ENCODE data around the gene UBXN7.
"Not testable (repeated sequence)": the region's sequence is repeated elsewhere in the genome, so short reads cannot be mapped to it uniquely, and the experiment has no call there.

DNA sequence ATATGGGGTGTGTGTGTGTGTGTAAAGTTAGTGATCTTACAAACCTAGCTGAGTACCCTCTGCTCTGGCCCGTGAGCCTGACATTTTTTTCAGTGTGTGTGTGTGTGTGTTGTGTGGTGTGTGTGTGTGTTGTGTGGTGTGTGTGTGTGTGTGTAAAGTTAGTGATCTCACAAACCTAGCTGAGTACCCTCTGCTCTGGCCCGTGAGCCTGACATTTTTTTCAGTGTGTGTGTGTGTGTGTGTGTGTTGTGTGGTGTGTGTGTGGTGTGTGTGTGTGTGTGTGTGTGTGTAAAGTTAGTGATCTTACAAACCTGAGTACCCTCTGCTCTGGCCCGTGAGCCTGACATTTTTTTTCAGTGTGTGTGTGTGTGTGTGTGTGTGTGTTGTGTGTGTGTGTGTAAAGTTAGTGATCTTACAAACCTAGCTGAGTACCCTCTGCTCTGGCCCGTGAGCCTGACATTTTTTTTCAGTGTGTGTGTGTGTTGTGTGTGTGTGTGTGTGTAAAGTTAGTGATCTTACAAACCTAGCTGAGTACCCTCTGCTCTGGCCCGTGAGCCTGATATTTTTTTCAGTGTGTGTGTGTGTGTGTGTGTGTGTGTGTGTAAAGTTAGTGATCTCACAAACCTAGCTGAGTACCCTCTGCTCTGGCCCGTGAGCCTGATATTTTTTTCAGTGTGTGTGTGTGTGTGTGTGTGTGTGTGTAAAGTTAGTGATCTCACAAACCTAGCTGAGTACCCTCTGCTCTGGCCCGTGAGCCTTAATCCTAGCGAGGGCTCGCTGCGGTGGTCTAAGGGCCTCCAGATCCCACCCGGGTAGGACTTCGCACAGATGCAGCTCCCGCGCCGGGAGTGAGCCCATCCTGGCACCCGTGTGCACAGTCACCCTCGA lies 115.2 kb downstream of the UBXN7 start:
- TF ChIP-seq ZNF549 (tag by site-specific recombination; IDR thresholded peaks at IDR 0.05); ZBTB1 (tag by site-specific recombination; IDR thresholded peaks at IDR 0.05); GLI4 (tag by site-specific recombination; IDR thresholded peaks at IDR 0.05); ZNF501 (tag by site-specific recombination; IDR thresholded peaks at IDR 0.05); SP2 (tag by site-specific recombination; IDR thresholded peaks at IDR 0.05); ZNF530 (tag by site-specific recombination; IDR thresholded peaks at IDR 0.05; ENCODE audit: low read depth); ZNF76 (tag by site-specific recombination; IDR thresholded peaks at IDR 0.05; ENCODE audit: borderline replicate concordance, low read depth): not testable (repeated sequence)
- TF ChIP-seq, protein P1, sequence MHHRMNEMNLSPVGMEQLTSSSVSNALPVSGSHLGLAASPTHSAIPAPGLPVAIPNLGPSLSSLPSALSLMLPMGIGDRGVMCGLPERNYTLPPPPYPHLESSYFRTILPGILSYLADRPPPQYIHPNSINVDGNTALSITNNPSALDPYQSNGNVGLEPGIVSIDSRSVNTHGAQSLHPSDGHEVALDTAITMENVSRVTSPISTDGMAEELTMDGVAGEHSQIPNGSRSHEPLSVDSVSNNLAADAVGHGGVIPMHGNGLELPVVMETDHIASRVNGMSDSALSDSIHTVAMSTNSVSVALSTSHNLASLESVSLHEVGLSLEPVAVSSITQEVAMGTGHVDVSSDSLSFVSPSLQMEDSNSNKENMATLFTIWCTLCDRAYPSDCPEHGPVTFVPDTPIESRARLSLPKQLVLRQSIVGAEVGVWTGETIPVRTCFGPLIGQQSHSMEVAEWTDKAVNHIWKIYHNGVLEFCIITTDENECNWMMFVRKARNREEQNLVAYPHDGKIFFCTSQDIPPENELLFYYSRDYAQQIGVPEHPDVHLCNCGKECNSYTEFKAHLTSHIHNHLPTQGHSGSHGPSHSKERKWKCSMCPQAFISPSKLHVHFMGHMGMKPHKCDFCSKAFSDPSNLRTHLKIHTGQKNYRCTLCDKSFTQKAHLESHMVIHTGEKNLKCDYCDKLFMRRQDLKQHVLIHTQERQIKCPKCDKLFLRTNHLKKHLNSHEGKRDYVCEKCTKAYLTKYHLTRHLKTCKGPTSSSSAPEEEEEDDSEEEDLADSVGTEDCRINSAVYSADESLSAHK (tag by site-specific recombination; IDR thresholded peaks at IDR 0.05) = not testable (repeated sequence)
- TF ChIP-seq, protein P2, sequence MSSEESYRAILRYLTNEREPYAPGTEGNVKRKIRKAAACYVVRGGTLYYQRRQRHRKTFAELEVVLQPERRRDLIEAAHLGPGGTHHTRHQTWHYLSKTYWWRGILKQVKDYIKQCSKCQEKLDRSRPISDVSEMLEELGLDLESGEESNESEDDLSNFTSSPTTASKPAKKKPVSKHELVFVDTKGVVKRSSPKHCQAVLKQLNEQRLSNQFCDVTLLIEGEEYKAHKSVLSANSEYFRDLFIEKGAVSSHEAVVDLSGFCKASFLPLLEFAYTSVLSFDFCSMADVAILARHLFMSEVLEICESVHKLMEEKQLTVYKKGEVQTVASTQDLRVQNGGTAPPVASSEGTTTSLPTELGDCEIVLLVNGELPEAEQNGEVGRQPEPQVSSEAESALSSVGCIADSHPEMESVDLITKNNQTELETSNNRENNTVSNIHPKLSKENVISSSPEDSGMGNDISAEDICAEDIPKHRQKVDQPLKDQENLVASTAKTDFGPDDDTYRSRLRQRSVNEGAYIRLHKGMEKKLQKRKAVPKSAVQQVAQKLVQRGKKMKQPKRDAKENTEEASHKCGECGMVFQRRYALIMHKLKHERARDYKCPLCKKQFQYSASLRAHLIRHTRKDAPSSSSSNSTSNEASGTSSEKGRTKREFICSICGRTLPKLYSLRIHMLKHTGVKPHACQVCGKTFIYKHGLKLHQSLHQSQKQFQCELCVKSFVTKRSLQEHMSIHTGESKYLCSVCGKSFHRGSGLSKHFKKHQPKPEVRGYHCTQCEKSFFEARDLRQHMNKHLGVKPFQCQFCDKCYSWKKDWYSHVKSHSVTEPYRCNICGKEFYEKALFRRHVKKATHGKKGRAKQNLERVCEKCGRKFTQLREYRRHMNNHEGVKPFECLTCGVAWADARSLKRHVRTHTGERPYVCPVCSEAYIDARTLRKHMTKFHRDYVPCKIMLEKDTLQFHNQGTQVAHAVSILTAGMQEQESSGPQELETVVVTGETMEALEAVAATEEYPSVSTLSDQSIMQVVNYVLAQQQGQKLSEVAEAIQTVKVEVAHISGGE (tag by site-specific recombination; conservative IDR thresholded peaks at IDR 0.05; ENCODE audit: low read depth) = not testable (repeated sequence)
- TF ChIP-seq, protein P3, sequence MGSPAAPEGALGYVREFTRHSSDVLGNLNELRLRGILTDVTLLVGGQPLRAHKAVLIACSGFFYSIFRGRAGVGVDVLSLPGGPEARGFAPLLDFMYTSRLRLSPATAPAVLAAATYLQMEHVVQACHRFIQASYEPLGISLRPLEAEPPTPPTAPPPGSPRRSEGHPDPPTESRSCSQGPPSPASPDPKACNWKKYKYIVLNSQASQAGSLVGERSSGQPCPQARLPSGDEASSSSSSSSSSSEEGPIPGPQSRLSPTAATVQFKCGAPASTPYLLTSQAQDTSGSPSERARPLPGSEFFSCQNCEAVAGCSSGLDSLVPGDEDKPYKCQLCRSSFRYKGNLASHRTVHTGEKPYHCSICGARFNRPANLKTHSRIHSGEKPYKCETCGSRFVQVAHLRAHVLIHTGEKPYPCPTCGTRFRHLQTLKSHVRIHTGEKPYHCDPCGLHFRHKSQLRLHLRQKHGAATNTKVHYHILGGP (tag by site-specific recombination; IDR thresholded peaks at IDR 0.05) = not testable (repeated sequence)
- TF ChIP-seq, protein P4, sequence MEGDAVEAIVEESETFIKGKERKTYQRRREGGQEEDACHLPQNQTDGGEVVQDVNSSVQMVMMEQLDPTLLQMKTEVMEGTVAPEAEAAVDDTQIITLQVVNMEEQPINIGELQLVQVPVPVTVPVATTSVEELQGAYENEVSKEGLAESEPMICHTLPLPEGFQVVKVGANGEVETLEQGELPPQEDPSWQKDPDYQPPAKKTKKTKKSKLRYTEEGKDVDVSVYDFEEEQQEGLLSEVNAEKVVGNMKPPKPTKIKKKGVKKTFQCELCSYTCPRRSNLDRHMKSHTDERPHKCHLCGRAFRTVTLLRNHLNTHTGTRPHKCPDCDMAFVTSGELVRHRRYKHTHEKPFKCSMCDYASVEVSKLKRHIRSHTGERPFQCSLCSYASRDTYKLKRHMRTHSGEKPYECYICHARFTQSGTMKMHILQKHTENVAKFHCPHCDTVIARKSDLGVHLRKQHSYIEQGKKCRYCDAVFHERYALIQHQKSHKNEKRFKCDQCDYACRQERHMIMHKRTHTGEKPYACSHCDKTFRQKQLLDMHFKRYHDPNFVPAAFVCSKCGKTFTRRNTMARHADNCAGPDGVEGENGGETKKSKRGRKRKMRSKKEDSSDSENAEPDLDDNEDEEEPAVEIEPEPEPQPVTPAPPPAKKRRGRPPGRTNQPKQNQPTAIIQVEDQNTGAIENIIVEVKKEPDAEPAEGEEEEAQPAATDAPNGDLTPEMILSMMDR (tag by site-specific recombination; IDR thresholded peaks at IDR 0.05) = not testable (repeated sequence)

Data from HEK293 (cell line).